GM18502 (cell line): ENCODE data around the gene ELMO1.

ENCODE experiments used
- ATAC-seq: cut with Tn5 transposase; IDR thresholded peaks from one replicate; pipeline ENCODE4 v1.9.1; 2021; ENCODE audit warnings: mild to moderate bottlenecking; ENCODE audit not compliant: unreplicated experiment, poor library complexity

ELMO1 gene

GRCh38 chr7:37410305-37411229, 38.1 kb downstream of the ELMO1 start:
- ATAC-seq, result no peak

GRCh38 chr7:37409461-37409860, 39.2 kb downstream of the ELMO1 start:
- no peak for ATAC-seq

GRCh38 chr7:37408291-37409228, 40.1 kb downstream of the ELMO1 start:
- ATAC-seq, result peak; percentile 73

- no peak for ATAC-seq
These were observed 43.0 kb downstream of the ELMO1 start for GRCh38 chr7:37405603-37406122.

- ATAC-seq, result no peak
These were observed 43.5 kb downstream of the ELMO1 start for GRCh38 chr7:37405128-37405527.

- no peak for ATAC-seq
These were observed 48.7 kb downstream of the ELMO1 start for GRCh38 chr7:37399876-37400421.

GRCh38 chr7:37398403-37398802, 50.3 kb downstream of the ELMO1 start:
- ATAC-seq, result no peak

GRCh38 chr7:37395618-37396259, 52.9 kb downstream of the ELMO1 start:
- ATAC-seq, result no peak

GRCh38 chr7:37394158-37394557, 54.5 kb downstream of the ELMO1 start:
- no peak for ATAC-seq

GRCh38 chr7:37393476-37393875, 55.2 kb downstream of the ELMO1 start:
- ATAC-seq, result no peak

- ATAC-seq, result no peak
These were observed 56.0 kb downstream of the ELMO1 start for GRCh38 chr7:37392673-37393017.

- no peak for ATAC-seq
These were observed 56.6 kb downstream of the ELMO1 start for GRCh38 chr7:37391791-37392672.

- no peak for ATAC-seq
These were observed 58.5 kb downstream of the ELMO1 start for GRCh38 chr7:37390114-37390513.

GRCh38 chr7:37388811-37389210, 59.9 kb downstream of the ELMO1 start:
- ATAC-seq, result no peak

- no peak for ATAC-seq
These were observed 62.9 kb downstream of the ELMO1 start for GRCh38 chr7:37385787-37386186.

GRCh38 chr7:37382546-37383088, 66.0 kb downstream of the ELMO1 start:
- ATAC-seq, result no peak

GRCh38 chr7:37380831-37381230, 67.8 kb downstream of the ELMO1 start:
- ATAC-seq, result no peak

- no peak for ATAC-seq
These were observed 69.0 kb downstream of the ELMO1 start for GRCh38 chr7:37379546-37380277.
